Gastroesophageal sphincter (tissue), 3 donors: ENCODE measurements around the gene AGRN.

Experiments used
- CTCF ChIP-seq, 4 experiments: fragments of 200-600 bp in 2 of 4; fragments of 450-650 bp in 2 of 4; sonication (generic) in 1 of 4; IDR thresholded peaks; one replicate each; pipeline ENCODE4 v1.5.1; 2017 to 2019; ENCODE audit warnings: antibody characterized with exemption in 4 of 4, mild to moderate bottlenecking in 2 of 4, moderate library complexity in 2 of 4
- POLR2A ChIP-seq, 2 donors: fragments of 450-650 bp; IDR thresholded peaks; one replicate each; pipeline ENCODE4 v1.6.1; 2017; ENCODE audit warnings: antibody characterized with exemption in 2 of 2, mild to moderate bottlenecking in 2 of 2, moderate library complexity in 1 of 2
- POLR2AphosphoS5 ChIP-seq: sonication (generic); formaldehyde crosslinking; IDR thresholded peaks from one replicate; pipeline ENCODE4 v1.6.1; 2017; ENCODE audit warnings: antibody characterized with exemption

- TF ChIP-seq POLR2A (IDR thresholded peaks at IDR 0.05), result no peak
- TF ChIP-seq CTCF (IDR thresholded peaks at IDR 0.05), result no peak
- TF ChIP-seq POLR2AphosphoS5, result no peak
These were observed 70.8 kb downstream of the AGRN start for GRCh38 chr1:1090424-1091343.
